Measurements from ENCODE around the gene FCHO1.
"Not testable (repeated sequence)": the region's sequence is repeated elsewhere in the genome, so short reads cannot be mapped to it uniquely, and the experiment has no call there.

Gene FCHO1

DNA sequence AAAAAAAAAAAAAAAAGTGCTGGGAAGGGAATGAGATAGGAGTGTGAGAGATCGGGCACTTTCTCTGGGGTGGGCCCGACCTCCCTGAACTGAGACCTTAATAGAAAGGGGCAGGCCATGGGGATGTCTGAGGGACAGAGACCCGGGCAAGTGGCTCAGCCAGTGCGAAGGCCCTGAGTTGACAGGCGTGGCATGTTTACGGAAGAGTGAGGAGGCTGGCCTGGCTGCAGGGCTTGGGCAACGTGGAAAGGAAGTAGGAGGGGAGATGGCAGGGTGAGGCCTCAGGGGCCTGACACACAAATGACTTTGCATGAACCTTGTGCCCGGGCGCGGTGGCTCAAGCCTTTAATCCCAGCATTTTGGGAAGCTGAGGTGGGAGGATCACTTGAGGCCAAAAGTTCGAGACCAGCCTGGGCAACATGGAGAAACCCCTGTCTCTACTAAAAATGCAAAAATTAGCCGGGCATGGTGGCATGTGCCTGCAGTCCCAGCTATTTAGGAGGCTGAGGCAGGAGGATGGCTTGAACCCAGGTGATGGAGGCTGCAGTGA, 13.9 kb downstream of the FCHO1 start:
- DNase-seq (ENCODE audit: low spot score), result no peak

GRCh38 chr19:17766543-17767131, 15.4 kb downstream of the FCHO1 start:
- DNase-seq (ENCODE audit: low spot score), result peak; percentile 87

GRCh38 chr19:17767559-17767958, 16.3 kb downstream of the FCHO1 start:
- no peak for DNase-seq (ENCODE audit: low spot score)

GRCh38 chr19:17770613-17771012, 19.3 kb downstream of the FCHO1 start:
- no peak for DNase-seq (ENCODE audit: low spot score)

DNA sequence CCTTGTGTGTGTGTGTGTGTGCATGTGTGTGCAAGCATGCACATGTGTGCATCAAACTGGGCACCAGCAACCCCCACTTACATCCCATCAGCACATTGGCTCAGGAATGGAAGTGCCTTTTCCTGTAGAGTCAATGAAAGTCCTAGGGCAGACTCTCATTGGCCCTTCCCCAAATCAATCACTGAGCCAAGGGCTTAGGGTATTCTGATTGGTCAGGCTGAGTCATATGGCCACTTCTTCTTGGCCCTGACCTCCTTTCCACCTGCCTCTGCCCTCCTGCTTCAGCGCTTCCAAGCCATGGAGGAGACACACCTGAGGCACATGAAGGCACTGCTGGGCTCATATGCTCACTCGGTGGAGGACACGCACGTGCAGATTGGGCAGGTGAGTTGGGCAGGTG, 20.9 kb downstream of the FCHO1 start:
- peak; percentile 71 for DNase-seq (ENCODE audit: low spot score)

DNA sequence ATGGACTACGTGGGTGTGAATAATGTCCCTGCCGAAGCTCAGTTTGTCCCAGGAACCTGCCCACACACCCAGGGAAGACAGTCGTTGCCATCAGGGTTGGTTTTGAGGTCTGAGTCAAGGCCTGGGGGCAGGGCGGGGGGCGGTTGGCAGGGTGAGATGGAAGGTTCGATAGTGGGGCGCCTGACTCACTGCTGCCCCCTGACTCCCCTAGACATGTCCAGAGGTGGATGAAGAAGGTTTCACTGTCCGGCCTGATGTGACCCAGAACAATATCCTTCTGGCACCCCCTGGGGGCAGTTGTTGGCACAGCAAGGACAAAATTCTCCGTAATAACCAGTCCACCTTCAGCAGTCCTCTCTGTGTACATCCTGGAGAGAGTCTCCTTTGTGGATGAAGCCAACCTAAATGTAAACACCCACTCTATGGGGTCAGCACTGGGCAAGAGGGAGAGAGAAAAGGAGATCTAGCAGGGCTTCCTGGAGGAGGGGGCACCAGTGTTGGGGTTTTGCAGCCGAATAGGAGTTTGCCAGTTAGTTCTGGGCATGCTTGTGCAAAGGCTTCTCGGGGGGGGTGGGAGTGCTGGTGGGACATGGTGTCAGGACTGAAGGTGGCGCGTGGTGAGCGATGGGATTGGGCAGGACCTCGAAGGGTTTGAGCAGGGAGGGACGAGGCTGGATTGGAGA, 24.1 kb downstream of the FCHO1 start:
- DNase-seq (ENCODE audit: low spot score), result peak; percentile 70

DNA sequence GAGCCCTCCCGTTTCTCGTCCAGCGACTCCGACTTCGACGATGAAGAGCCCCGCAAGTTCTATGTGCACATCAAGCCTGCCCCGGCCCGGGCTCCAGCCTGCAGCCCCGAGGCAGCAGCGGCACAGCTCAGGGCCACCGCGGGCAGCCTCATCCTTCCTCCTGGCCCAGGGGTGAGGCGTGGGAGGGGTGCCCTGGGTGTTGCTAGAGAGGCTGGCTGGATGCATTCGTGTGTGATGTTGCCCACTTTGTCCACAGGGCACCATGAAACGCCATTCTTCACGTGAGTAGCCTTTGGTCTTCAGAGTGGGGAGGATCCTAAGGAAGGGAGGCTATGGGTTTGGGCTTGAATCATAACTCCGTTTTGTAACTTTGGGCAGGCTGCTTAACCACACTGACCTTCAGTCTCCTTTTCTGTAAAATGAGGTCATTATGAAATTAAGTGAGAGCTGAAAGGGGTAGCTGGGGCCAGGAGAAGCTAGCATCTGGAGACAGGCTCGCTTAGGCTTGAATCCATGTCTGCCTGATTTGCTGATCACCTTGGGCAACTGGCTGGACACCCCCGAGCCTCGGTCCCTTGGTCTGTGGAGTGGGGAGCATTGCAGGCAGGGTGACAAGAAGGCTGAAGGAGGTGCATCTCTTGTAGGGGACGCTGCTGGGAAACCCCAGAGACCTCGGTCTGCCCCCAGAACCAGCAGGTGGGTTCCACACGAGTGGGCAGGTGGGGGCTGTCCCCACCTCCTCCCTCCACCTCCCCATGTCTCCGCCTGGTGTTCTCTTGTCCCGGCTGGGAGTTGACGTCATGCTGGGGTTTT, 24.9 kb downstream of the FCHO1 start:
- DNase-seq (ENCODE audit: low spot score), result peak; percentile 91

DNA sequence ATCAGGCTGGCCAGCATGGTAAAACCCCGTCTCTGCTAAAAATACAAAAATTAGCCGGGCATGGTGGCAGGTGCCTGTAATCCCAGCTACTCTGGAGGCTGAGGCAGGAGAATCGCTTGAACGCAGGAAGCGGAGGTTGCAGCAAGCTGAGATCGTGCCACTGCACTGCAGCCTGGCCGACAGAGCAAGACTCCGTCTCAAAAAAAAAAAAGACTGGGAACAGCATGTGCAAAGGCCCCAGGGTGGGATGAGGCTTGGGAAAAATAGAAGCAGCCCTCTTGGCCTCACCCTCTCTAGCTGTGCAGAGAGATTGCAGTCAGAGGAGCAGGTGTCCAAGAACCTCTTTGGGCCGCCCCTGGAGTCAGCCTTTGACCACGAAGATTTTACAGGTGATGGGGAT, 26.6 kb downstream of the FCHO1 start:
- not testable (repeated sequence) for DNase-seq (ENCODE audit: low spot score)

DNA sequence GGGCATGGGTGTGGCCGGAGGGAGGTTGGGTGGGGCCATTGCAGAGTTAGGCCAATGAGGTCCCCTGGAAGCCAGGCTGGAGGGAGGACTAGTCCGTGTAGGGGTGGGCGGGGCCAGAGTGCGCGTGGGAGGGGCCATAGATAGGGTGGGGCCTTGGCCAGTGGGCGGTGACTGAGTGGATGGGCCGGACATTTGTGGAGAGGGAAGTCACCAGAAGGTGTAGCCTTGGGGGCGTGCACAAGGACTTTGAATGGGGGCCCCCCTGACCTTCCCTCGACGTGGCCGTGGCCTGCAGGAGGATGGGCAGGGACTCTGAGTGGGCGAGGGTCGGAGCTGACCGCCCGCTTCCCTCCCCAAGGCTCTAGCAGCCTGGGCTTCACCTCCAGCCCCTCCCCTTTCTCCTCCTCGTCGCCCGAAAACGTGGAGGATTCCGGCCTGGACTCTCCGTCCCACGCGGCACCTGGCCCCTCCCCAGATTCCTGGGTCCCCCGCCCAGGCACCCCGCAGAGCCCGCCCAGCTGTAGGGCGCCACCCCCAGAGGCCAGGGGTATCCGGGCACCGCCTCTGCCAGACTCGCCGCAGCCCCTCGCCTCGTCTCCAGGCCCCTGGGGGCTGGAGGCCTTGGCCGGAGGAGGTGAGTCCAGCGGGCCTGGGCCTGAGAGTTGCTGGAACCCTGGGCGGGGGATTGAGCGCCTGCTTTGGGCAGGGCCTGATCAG, 27.1 kb downstream of the FCHO1 start:
- peak; percentile 78 for DNase-seq (ENCODE audit: low spot score)

GRCh38 chr19:17778968-17779929, 28.0 kb downstream of the FCHO1 start:
- peak; percentile 62 for DNase-seq (ENCODE audit: low spot score)

DNA sequence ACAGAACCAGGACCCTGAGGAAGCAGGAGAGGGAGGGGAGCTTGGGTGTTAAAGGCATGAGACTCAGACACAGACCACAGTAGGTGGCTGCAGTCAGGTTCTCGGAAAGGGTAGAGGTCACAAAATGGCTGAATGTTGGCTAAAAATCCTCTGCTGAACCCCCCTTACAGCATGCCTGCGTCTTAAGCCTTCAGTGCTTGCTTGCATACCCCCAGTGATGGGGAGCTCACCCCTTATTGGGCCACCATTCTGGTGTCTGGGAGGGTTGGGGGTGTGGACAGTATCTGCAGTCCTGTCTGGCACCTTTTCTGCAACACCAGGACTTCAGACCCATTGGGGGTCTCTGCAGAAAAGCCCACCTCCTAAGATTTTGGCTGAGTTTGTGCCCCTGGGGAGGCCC, 29.5 kb downstream of the FCHO1 start:
- no peak for DNase-seq (ENCODE audit: low spot score)

GRCh38 chr19:17783721-17784120, 32.4 kb downstream of the FCHO1 start:
- DNase-seq (ENCODE audit: low spot score), result not testable (repeated sequence)

GRCh38 chr19:17784201-17785008, 33.1 kb downstream of the FCHO1 start:
- DNase-seq (ENCODE audit: low spot score), result peak; percentile 80

DNA sequence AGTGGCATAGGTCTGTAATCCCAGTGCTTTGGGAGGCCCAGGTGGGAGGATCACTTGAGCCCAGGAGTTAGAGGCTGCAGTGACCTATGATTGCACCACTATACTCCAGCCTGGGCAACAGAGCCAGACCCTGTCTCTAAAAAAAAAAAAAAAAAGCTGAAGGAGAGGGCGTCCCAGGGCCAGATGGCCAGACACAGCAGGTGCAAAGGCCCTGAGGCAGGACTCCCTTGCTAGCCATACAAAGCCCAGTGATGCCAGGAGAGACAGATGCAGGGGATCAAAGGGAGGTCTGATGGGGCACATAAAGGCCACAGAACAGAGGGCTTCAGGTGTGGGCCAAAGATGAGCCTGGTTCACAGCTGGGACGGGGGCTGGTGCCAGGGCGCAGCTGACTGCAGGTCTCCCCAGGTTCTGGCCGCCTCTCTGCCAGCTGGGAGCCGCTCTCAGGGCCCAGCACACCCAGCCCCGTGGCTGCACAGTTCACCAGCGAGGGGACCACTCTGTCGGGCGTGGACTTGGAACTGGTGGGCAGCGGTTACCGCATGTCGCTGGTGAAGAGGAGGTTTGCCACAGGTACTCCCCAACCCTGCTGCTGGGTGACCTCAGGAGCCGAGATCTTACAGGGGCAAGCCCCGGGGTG, 36.1 kb downstream of the FCHO1 start:
- no peak for DNase-seq (ENCODE audit: low spot score)

DNA sequence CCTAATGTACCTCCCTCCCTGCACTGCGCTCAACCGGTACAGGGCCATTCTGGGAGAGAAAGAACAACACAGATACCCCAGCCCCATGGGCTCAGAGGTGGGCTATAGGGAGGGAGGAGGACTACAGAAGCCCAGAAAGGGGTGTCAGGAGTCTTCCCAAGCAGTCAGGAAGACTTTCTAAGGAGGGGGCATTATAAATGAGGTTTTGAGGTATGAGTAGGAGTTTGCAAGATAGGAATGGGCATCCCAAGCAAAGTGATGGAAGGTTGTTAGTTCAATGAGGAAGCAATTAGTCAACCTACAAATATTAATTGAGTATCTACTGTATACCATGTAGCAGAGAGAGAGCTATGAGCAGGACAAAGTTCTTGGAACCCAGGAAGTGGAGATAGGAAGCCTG, 37.4 kb downstream of the FCHO1 start:
- DNase-seq (ENCODE audit: low spot score), result no peak

- DNase-seq (ENCODE audit: low spot score), result no peak
These were observed 38.9 kb downstream of the FCHO1 start for GRCh38 chr19:17790059-17790780.

- no peak for DNase-seq (ENCODE audit: low spot score)
These were observed 43.1 kb downstream of the FCHO1 start for GRCh38 chr19:17794412-17794730.

GRCh38 chr19:17794731-17795494, 43.6 kb downstream of the FCHO1 start, which contains the start of gene B3GNT3:
Gene B3GNT3, plus strand, starts transcription at chr19:17795138. Its CDS starts 12,670 bp downstream, at chr19:17807808.
- no peak for DNase-seq (ENCODE audit: low spot score)

Measured in NAMALWA (cell line).